ENCODE data around the gene PDE4DIP.
"Not testable (repeated sequence)": the region's sequence is repeated elsewhere in the genome, so short reads cannot be mapped to it uniquely, and the experiment has no call there.

DNA sequence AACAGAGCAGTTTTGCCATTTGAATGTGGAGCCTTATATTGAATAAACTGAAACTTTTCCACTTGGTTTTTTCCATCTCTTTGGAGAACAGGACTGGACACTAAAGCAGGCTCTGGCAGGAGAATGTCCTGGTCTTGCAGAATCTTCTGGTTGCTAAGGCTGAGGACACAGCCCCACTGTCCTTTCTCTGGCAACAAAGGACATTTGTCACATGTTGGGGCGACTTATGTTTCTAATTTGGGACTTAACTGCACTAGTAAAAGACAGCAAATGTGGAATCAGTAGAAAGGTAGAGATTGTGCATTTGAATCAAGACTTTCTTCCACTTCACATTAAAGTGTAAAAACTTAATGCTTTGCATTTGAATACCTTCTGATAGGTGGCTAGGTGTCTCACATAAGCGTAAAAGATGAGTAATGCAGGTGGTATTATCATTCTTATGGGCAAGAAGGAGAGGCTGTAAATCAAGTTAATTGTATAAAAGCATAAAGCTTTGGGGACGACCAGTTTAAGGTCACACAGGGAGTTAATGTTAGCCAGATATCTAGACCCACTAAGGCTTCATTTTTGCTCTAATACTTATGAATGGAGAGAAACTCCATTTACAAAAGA, 74.7 kb downstream of the PDE4DIP start:
- not testable (repeated sequence) for TF ChIP-seq CTCF, POLR2A, EP300 (IDR thresholded peaks at IDR 0.05)
